ENCODE measurements around the gene MACROD2.
"Not testable (repeated sequence)": the region's sequence is repeated elsewhere in the genome, so short reads cannot be mapped to it uniquely, and the experiment has no call there.

The MACROD2 gene

GRCh38 chr20:15075586-15075985 lies 1080.3 kb downstream of the MACROD2 start:
- no peak for DNase-seq

GRCh38 chr20:15076785-15077184 lies 1081.5 kb downstream of the MACROD2 start:
- no peak for DNase-seq

- DNase-seq, result no peak
Observed at GRCh38 chr20:15077733-15078250, 1082.5 kb downstream of the MACROD2 start.

GRCh38 chr20:15079594-15080340 lies 1084.5 kb downstream of the MACROD2 start:
- no peak for DNase-seq

- DNase-seq, result no peak
Observed at GRCh38 chr20:15081261-15081660, 1085.9 kb downstream of the MACROD2 start.

- DNase-seq, result no peak
Observed at GRCh38 chr20:15091421-15092037, 1096.2 kb downstream of the MACROD2 start.

- DNase-seq, result no peak
Observed at GRCh38 chr20:15098351-15098750, 1103.0 kb downstream of the MACROD2 start.

GRCh38 chr20:15099130-15099529 lies 1103.8 kb downstream of the MACROD2 start:
- no peak for DNase-seq

GRCh38 chr20:15100506-15101160 lies 1105.3 kb downstream of the MACROD2 start:
- DNase-seq, result no peak

- no peak for DNase-seq
Observed at GRCh38 chr20:15107931-15108330, 1112.6 kb downstream of the MACROD2 start.

GRCh38 chr20:15109494-15109893 lies 1114.2 kb downstream of the MACROD2 start:
- no peak for DNase-seq

- no peak for DNase-seq
Observed at GRCh38 chr20:15111654-15112053, 1116.3 kb downstream of the MACROD2 start.

GRCh38 chr20:15113144-15113773 lies 1117.9 kb downstream of the MACROD2 start:
- DNase-seq, result no peak

- no peak for DNase-seq
Observed at GRCh38 chr20:15119852-15120487, 1124.7 kb downstream of the MACROD2 start.

- no peak for DNase-seq
Observed at GRCh38 chr20:15122613-15123012, 1127.3 kb downstream of the MACROD2 start.

- DNase-seq, result no peak
Observed at GRCh38 chr20:15131176-15131575, 1135.9 kb downstream of the MACROD2 start.

GRCh38 chr20:15138548-15139126 lies 1143.3 kb downstream of the MACROD2 start:
- no peak for DNase-seq

GRCh38 chr20:15139522-15139921 lies 1144.2 kb downstream of the MACROD2 start:
- DNase-seq, result no peak

- DNase-seq, result no peak
Observed at GRCh38 chr20:15140286-15140685, 1145.0 kb downstream of the MACROD2 start.

- DNase-seq, result not testable (repeated sequence)
Observed at GRCh38 chr20:15140940-15141339, 1145.6 kb downstream of the MACROD2 start.

GRCh38 chr20:15141861-15142260 lies 1146.5 kb downstream of the MACROD2 start:
- DNase-seq, result no peak

GRCh38 chr20:15143478-15143877 lies 1148.2 kb downstream of the MACROD2 start:
- DNase-seq, result no peak

All from NCI-H1436 treated with DMSO at 0.1 percent for 48 hours (cell line).